ENCODE results near the gene SLC28A1. TPM values are rescaled to one million over a fixed set of nuclear protein-coding genes. Genes with fewer than 3 reads are reported as not detected.

SLC28A1 gene
- total and polyA plus RNA-seq, 2 of the 4 experiments (the other 2 are of a cell fraction), result not detected

DNA sequence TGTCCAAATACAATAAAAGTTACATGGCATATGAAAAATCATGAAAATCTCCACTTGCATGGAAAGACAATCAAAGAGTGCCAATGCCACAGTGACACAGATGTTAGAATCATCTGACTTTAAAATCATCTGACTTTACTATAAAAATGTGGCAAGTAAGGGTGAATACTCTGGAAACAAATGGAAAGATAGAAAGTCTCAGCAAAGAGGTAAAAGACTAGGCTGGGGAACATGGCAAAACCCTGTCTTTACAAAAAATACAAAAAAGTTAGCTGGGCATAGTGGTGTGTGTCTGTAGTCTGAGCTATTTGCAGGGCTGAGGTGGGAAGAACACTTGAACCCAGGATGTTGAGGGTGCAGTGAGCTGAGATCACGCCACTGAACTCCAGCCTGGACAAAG is 38.2 kb upstream of the SLC28A1 start:
- H3K14ac ChIP-seq (replicated peaks; ENCODE audit: low read depth, low read length), result no peak overlapping the region
- BruUV-seq (replicated peaks), result no TSS peak
- H3K36me3 ChIP-seq (ENCODE audit: control insufficient read depth, insufficient read depth, low read length), result no peaks in the 10 kb centered on the region
- no peak overlapping the region for H2AK5ac ChIP-seq (ENCODE audit: low read depth, low read length)
- no peak overlapping the region for H4K8ac ChIP-seq (ENCODE audit: low read depth in 2 of 2, low read length in 2 of 2)
- in situ Hi-C loops (cut with MboI; ENCODE audit: low sequenced_read_pairs), result no loop called here
- peaks cover 2% of the 10 kb centered on the region; the same call in 1 of the 2 replicates for H3K27me3 ChIP-seq (ENCODE audit: control insufficient read depth, insufficient read depth, low read length)
- no peak overlapping the region for H3K4me2 ChIP-seq (ENCODE audit: low read depth, low read length)
- WGBS, 2 experiments (ENCODE audit: extremely low coverage in 2 of 2, insufficient read length in 1 of 2), result no CpG with 5 or more reads among the region's 1 CpG
- H3K9me3 ChIP-seq (ENCODE audit: control insufficient read depth, insufficient read depth, low read length), result peaks cover 3% of the 10 kb centered on the region; the same call in 1 of the 2 replicates
- intact Hi-C loops (cut with micrococcal nuclease), result loop anchor here (5.0 kb wide), 1 partner anchor 201 kb away; no protein-coding TSS in a partner anchor
- H3K9ac ChIP-seq (ENCODE audit: low read depth, low read length), result no peak overlapping the region
- H2BK5ac ChIP-seq (ENCODE audit: low read depth, low read length, poor library complexity, severe bottlenecking), result no peak overlapping the region
- H3K79me1 ChIP-seq (ENCODE audit: low read depth in 1 of 2, low read length in 2 of 2), result no peaks in the 10 kb centered on the region
- no peak overlapping the region for H3K27ac ChIP-seq (ENCODE audit: insufficient read depth, low read length)
- ChIA-PET CTCF (no interaction called here), POLR2A (ENCODE audit: unreplicated experiment) (no interaction called here)
- no peak overlapping the region for H2BK20ac ChIP-seq (ENCODE audit: low read depth, low read length)
- H4K91ac ChIP-seq (ENCODE audit: insufficient read depth, low read depth, low read length), result no peak overlapping the region
- no peak overlapping the region for H3K4ac ChIP-seq (ENCODE audit: low read depth, low read length)
- H3K23ac ChIP-seq (ENCODE audit: low read depth, low read length), result no peak overlapping the region
- peaks cover 1% of the 10 kb centered on the region; the same call in 1 of the 2 replicates for H3K4me1 ChIP-seq (ENCODE audit: control insufficient read depth, insufficient read depth, low read length)
- ATAC-seq (ENCODE audit: low read depth), result no peak
- no peak overlapping the region for H3K4me3 ChIP-seq (ENCODE audit: insufficient read depth, low read depth, low read length)
- TF ChIP-seq NFE2L2 (IDR thresholded peaks at IDR 0.05; ENCODE audit: low read depth, low read length), result no peak
- no peak for TF ChIP-seq POLR2A (IDR thresholded peaks at IDR 0.05; ENCODE audit: low read depth, low read length)
- no peak for DNase-seq
- no peak overlapping the region for H3K18ac ChIP-seq (ENCODE audit: low read depth, low read length)
- no peak overlapping the region for H2AFZ ChIP-seq (replicated peaks; ENCODE audit: low read length, poor library complexity)
- no peak overlapping the region for H2AK9ac ChIP-seq (replicated peaks; ENCODE audit: low read depth, low read length, poor library complexity)
- no peaks in the 10 kb centered on the region for H4K20me1 ChIP-seq (ENCODE audit: insufficient read depth, low read length)
- no peaks in the 10 kb centered on the region for H3K9me1 ChIP-seq (ENCODE audit: insufficient read depth, low read length)
- dilution Hi-C loops (cut with HindIII; ENCODE audit: low sequenced_read_pairs, unreplicated experiment), result no loop called here
- H4K5ac ChIP-seq (ENCODE audit: low read depth, low read length), result no peak overlapping the region
- H2BK15ac ChIP-seq (ENCODE audit: low read depth, low read length), result no peak overlapping the region
- no peak overlapping the region for H3K56ac ChIP-seq (ENCODE audit: extremely low read depth, insufficient read depth, low read length)
- no peak overlapping the region for H2BK120ac ChIP-seq (ENCODE audit: low read depth, low read length)
